ENCODE data around the gene ADIRF. TPM values are rescaled to one million over a fixed set of nuclear protein-coding genes. Genes with fewer than 3 reads are reported as not detected.
"Not testable (repeated sequence)": the region's sequence is repeated elsewhere in the genome, so short reads cannot be mapped to it uniquely, and the experiment has no call there.

ADIRF gene
- total RNA-seq, 1 donor, result 11.9 TPM

DNA sequence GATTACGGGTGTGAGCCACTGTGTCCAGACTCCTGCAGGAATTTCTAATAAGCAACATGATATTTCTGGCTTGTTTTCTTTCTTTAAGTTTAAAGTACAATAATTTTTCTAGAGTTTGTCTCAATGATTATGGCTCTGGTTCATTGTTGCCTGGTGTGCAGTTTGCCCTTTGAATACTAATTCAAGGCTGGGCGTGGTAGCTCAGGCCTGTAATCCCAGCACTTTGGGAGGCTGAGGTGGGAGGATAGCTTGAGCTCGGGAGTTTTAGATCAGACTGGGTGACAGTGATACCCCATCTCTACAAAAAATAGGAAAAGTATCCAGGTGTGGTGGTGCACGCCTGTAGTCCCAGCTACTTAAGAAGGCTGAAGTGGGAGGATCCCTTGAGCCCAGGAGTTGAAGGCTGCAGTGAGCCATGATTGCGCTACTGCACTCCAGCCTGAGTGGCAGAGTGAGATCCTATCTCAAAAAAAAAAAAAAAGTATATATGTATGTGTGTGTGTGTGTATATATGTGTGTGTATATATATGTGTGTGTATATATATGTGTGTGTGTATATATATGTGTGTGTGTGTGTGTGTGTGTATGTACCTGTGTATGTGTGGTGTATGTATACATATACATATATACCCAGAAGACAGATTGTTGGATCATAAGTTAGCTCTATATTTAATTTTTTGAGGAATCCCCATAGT lies 8.2 kb downstream of the ADIRF start:
- TF ChIP-seq, protein P1, sequence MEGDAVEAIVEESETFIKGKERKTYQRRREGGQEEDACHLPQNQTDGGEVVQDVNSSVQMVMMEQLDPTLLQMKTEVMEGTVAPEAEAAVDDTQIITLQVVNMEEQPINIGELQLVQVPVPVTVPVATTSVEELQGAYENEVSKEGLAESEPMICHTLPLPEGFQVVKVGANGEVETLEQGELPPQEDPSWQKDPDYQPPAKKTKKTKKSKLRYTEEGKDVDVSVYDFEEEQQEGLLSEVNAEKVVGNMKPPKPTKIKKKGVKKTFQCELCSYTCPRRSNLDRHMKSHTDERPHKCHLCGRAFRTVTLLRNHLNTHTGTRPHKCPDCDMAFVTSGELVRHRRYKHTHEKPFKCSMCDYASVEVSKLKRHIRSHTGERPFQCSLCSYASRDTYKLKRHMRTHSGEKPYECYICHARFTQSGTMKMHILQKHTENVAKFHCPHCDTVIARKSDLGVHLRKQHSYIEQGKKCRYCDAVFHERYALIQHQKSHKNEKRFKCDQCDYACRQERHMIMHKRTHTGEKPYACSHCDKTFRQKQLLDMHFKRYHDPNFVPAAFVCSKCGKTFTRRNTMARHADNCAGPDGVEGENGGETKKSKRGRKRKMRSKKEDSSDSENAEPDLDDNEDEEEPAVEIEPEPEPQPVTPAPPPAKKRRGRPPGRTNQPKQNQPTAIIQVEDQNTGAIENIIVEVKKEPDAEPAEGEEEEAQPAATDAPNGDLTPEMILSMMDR (IDR thresholded peaks at IDR 0.05; ENCODE audit: extremely low read depth, low read depth, low read length), result no peak
- no peak overlapping the region for H2AFZ ChIP-seq (ENCODE audit: low read length)
- peaks cover 29% of the 10 kb centered on the region for H3K4me1 ChIP-seq (ENCODE audit: insufficient read depth, low read length)
- H3K4me3 ChIP-seq (ENCODE audit: insufficient read depth, low read length), result no peak overlapping the region
- H3K27ac ChIP-seq (ENCODE audit: low read depth, low read length), result no peak overlapping the region
- no peaks in the 10 kb centered on the region for H3K27me3 ChIP-seq (ENCODE audit: insufficient read depth, low read length)
- H3K9me3 ChIP-seq (ENCODE audit: low read depth, low read length), result no peaks in the 10 kb centered on the region
- H4K20me1 ChIP-seq (ENCODE audit: insufficient read depth, low read length), result no peaks in the 10 kb centered on the region
- no peaks in the 10 kb centered on the region for H3K36me3 ChIP-seq (ENCODE audit: insufficient read depth, low read length)
- DNase-seq (ENCODE audit: insufficient read length, low spot score, missing footprints), result no peak
- H3K4me2 ChIP-seq (ENCODE audit: insufficient read depth, low read length), result no peak overlapping the region
- H3K79me2 ChIP-seq (ENCODE audit: insufficient read depth, low read length), result no peaks in the 10 kb centered on the region

DNA sequence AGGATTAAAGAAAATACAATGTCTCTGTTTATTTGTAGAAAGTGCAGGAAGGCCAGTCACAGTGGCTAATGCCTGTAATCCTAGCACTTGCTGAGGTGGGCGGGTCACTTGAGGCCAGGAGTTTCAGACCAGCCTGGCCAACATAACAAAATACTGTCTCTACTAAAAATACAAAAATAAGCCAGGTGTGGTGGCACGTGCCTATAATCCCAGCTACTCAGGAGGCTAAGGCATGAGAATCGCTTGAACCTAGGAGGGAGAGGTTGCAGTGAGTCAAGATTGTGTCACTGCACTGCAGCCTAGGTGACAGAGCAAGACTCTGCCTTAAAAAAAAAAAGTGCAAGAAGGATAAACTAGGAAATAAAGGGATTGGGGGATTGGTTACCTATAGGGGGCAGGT lies 10.2 kb downstream of the ADIRF start:
- H3K27ac ChIP-seq (ENCODE audit: low read depth, low read length); H3K4me3 ChIP-seq (ENCODE audit: insufficient read depth, low read length); H3K9me3 ChIP-seq (ENCODE audit: low read depth, low read length); H3K4me2 ChIP-seq (ENCODE audit: insufficient read depth, low read length); DNase-seq (ENCODE audit: insufficient read length, low spot score, missing footprints); H3K79me2 ChIP-seq (ENCODE audit: insufficient read depth, low read length); H3K36me3 ChIP-seq (ENCODE audit: insufficient read depth, low read length); H3K27me3 ChIP-seq (ENCODE audit: insufficient read depth, low read length); H4K20me1 ChIP-seq (ENCODE audit: insufficient read depth, low read length); H2AFZ ChIP-seq (ENCODE audit: low read length): not testable (repeated sequence)
- peaks cover 22% of the 10 kb centered on the region for H3K4me1 ChIP-seq (ENCODE audit: insufficient read depth, low read length)

DNA sequence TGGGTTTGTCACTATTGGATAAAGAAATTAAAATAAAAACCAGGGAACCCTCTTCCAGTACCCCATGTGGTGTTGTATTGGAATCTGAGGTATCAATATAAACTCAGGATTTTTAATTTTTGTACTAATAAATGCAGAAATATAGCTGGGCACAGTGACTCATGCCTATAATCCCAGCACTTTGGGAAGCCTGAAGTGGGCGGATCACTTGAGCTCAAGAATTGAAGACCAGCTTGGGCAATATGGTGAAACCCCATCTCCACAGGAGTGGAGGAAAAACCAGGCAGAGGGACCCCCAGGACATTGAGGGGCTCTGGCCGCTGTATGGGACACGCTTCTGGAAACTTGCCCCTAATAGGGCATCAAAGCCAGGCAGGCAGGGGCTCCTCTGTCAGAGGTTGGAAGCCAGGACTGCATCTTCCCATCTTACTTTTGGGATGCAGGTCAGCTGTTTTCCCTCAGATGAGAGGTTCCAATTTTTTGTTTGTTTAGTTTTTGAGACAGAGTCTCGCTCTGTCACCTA lies 11.1 kb downstream of the ADIRF start:
- Histone ChIP-seq H3K27me3 (ENCODE audit: insufficient read depth, low read length) (no peaks in the 10 kb centered on the region), H3K4me3 (ENCODE audit: insufficient read depth, low read length) (no peak overlapping the region), H3K36me3 (ENCODE audit: insufficient read depth, low read length) (no peaks in the 10 kb centered on the region), H3K4me2 (ENCODE audit: insufficient read depth, low read length) (no peak overlapping the region), H3K79me2 (ENCODE audit: insufficient read depth, low read length) (no peaks in the 10 kb centered on the region), H3K4me1 (ENCODE audit: insufficient read depth, low read length) (peaks cover 22% of the 10 kb centered on the region), H4K20me1 (ENCODE audit: insufficient read depth, low read length) (no peaks in the 10 kb centered on the region), H3K9me3 (ENCODE audit: low read depth, low read length) (no peaks in the 10 kb centered on the region), H2AFZ (ENCODE audit: low read length) (no peak overlapping the region), H3K27ac (ENCODE audit: low read depth, low read length) (peak overlapping the region; percentile 37)
- TF ChIP-seq, protein P1 (IDR thresholded peaks at IDR 0.05; ENCODE audit: extremely low read depth, low read depth, low read length), result no peak
- DNase-seq (ENCODE audit: insufficient read length, low spot score, missing footprints), result peak; percentile 42

DNA sequence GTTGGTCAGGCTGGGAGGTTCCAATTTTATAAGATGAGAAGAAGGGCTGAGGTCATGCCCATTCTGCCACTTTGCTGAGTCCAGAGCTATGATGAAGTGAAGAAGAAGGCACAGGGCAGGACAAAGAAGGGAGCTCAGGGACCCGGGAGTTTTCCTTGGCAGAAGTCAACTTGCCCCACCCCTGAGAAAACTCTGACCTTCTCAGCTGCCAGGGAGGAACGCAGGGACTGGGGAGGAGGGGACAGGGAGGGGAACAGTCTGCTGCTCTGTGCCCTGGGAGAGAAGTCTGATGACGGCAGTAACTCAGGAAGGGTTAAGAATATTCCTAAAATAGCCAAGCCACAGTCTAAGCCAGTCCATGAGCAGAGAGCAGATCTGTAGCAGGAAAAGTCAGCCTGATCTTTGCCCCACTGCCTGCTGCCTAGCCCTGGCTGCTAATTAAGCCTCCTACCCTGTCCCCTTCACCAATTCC lies 11.7 kb downstream of the ADIRF start:
- DNase-seq (ENCODE audit: insufficient read length, low spot score, missing footprints), result peak; percentile 76
- peak overlapping the region; percentile 6 for H3K4me3 ChIP-seq (ENCODE audit: insufficient read depth, low read length)
- H2AFZ ChIP-seq (ENCODE audit: low read length), result peak overlapping the region; percentile 60
- peak overlapping the region; percentile 29 for H3K4me2 ChIP-seq (ENCODE audit: insufficient read depth, low read length)
- no peaks in the 10 kb centered on the region for H3K79me2 ChIP-seq (ENCODE audit: insufficient read depth, low read length)
- no peaks in the 10 kb centered on the region for H4K20me1 ChIP-seq (ENCODE audit: insufficient read depth, low read length)
- no peaks in the 10 kb centered on the region for H3K36me3 ChIP-seq (ENCODE audit: insufficient read depth, low read length)
- no peaks in the 10 kb centered on the region for H3K9me3 ChIP-seq (ENCODE audit: low read depth, low read length)
- H3K4me1 ChIP-seq (ENCODE audit: insufficient read depth, low read length), result peaks cover 22% of the 10 kb centered on the region
- H3K27me3 ChIP-seq (ENCODE audit: insufficient read depth, low read length), result no peaks in the 10 kb centered on the region
- peak overlapping the region; percentile 42 for H3K27ac ChIP-seq (ENCODE audit: low read depth, low read length)
- TF ChIP-seq, protein P1 (IDR thresholded peaks at IDR 0.05; ENCODE audit: extremely low read depth, low read depth, low read length), result no peak

DNA sequence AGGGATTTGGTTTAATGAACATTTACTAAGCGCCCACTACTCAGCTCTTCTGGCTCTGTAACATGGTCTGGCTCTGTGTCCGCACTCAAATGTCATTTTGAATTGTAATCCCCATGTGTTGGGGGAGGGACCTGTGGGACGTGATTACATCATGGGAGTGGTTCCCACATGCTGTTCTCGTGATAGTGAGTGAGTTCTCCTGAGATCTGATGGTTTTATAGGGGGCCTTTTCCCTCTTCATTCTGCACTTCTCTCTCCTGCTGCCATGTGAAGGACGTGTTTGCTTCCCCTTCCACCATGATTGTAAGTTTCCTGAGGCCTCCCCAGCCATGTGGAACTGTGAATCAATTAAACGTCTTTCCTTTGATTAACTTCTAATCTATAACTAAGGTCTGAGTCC lies 12.7 kb downstream of the ADIRF start:
- peaks cover 22% of the 10 kb centered on the region for H3K4me1 ChIP-seq (ENCODE audit: insufficient read depth, low read length)
- H3K4me3 ChIP-seq (ENCODE audit: insufficient read depth, low read length); DNase-seq (ENCODE audit: insufficient read length, low spot score, missing footprints); H3K27me3 ChIP-seq (ENCODE audit: insufficient read depth, low read length); H3K79me2 ChIP-seq (ENCODE audit: insufficient read depth, low read length); H3K36me3 ChIP-seq (ENCODE audit: insufficient read depth, low read length); H3K9me3 ChIP-seq (ENCODE audit: low read depth, low read length); H3K4me2 ChIP-seq (ENCODE audit: insufficient read depth, low read length); H4K20me1 ChIP-seq (ENCODE audit: insufficient read depth, low read length); H3K27ac ChIP-seq (ENCODE audit: low read depth, low read length); H2AFZ ChIP-seq (ENCODE audit: low read length): not testable (repeated sequence)

All from osteoblast (primary cell).